Measurements from ENCODE around the gene AQP1.

AQP1 gene

GRCh38 chr7:30970074-30970473, 58.4 kb downstream of the AQP1 start:
- no peak overlapping the region for H3K4me3 ChIP-seq (ENCODE audit: low read length)
- TF ChIP-seq ZNF274 (IDR thresholded peaks at IDR 0.05; ENCODE audit: low read depth, low read length) = no peak

GRCh38 chr7:30970594-30971094, 59.0 kb downstream of the AQP1 start:
- no peak for TF ChIP-seq ZNF274 (IDR thresholded peaks at IDR 0.05; ENCODE audit: low read depth, low read length)
- H3K4me3 ChIP-seq (ENCODE audit: low read length) = no peak overlapping the region

- no peak for TF ChIP-seq ZNF274 (IDR thresholded peaks at IDR 0.05; ENCODE audit: low read depth, low read length)
- H3K4me3 ChIP-seq (ENCODE audit: low read length) = no peak overlapping the region
These were observed 59.8 kb downstream of the AQP1 start for GRCh38 chr7:30971440-30971839.

- no peak for TF ChIP-seq ZNF274 (IDR thresholded peaks at IDR 0.05; ENCODE audit: low read depth, low read length)
These were observed 60.3 kb downstream of the AQP1 start for GRCh38 chr7:30971840-30972563.

GRCh38 chr7:30973292-30973691, 61.6 kb downstream of the AQP1 start:
- H3K4me3 ChIP-seq (ENCODE audit: low read length) = no peak overlapping the region
- no peak for TF ChIP-seq ZNF274 (IDR thresholded peaks at IDR 0.05; ENCODE audit: low read depth, low read length)

More at GRCh38 chr7:30971840-30972563, 60.3 kb downstream of the AQP1 start:
- H3K4me3 ChIP-seq (ENCODE audit: low read length) = no peak overlapping the region

- no peak for TF ChIP-seq ZNF274 (IDR thresholded peaks at IDR 0.05; ENCODE audit: low read depth, low read length)
- H3K4me3 ChIP-seq (ENCODE audit: low read length) = no peak overlapping the region
These were observed 62.3 kb downstream of the AQP1 start for GRCh38 chr7:30973791-30974604.

- H3K4me3 ChIP-seq (ENCODE audit: low read length) = no peak overlapping the region
- TF ChIP-seq ZNF274 (IDR thresholded peaks at IDR 0.05; ENCODE audit: low read depth, low read length) = no peak
These were observed 63.1 kb downstream of the AQP1 start for GRCh38 chr7:30974605-30975255.

Measured in GM08714 (cell line).